NCI-H69 (cell line): Measurements from ENCODE around the gene ACR.

Experiments
- DNase-seq: peaks from one replicate; lab custom pipeline; 2025; lab: John Stamatoyannopoulos, UW

ACR gene

DNA sequence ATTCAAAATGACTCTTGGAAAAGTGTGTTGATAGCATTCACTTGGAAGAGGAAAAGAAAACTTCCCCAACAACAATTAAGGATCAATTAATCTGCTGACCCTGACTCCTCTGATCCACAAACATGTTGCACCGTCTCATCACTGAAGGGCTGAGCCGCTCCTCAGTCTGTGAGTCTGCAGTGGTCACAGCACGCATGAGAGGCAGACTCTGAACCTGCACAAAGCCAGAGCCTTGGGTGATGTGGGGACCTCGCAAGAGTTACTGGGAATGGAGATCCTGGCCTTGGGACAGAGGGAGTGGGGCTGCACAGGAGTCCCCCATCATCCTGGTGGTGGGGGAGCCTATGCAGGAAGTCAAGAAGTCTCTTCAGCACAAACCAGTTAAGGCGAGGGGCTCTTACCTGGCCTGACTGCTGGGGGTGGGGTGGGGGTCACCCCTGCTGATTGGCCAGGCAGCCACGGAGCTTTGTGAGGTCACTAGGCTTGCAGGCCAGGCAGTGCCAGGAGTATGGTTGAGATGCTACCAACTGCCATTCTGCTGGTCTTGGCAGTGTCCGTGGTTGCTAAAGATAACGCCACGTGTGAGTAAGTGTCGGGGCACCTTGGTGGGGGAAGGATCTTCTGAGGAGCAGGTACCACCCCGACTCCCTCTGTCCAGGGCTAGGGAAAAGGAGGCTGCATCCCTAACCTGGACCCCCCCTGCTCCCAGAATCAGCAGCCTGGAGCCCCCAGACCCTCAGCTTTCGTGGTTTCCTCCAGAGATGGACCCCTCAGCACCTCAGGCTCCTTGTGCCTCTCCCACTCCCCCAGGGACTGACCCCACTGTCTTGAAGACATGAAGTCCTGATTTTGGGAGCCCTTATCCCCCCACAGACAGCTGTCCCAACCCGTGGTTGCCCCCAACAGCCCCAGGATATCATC is at the start of gene ACR:
TSS of gene ACR (plus strand) at position 477 of the 921 bp plus-strand sequence. CDS start at position 509, 32 bp downstream.
- DNase-seq, result no peak

DNA sequence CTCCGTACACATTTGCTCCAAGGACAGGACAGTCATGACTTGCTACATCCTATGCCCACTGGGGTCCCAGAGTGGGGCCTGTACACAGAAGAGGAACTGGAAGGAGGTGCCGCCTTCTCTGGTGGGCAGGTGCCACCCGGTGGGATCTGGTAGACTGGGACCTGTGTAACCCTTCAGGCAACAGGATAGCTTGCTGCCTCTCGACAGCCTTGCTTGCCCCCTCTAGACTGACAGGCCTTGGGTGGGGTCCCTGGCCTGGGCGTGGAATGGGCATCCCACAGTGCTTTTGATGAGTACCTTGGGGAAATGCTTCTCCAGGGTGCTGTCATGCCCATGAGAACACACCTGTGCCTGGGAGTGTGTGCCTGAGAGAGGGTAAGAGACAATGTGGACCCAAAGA is 49.6 kb upstream of the ACR start:
- DNase-seq, result no peak

- DNase-seq, result peak; percentile 52
These were observed 46.5 kb upstream of the ACR start for GRCh38 chr22:50691521-50691920.

DNA sequence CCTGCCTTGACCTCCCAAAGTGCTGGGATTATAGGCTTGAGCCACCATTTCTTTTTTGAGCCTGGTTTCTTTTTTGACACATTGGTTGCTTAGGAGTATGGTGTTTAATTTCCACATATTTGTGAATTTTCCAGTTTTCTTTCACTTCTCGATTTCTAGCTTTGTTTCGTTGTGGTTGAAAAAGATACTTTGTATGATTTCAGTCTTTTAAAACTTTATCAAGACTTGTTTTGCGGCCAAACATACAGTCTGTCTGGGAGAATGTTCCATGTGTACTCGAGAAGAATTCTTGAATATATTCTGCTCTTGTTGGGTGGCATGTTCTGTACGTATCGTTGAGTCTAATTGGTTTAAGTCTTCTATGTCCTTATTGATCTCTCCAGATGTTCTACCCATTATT is 44.5 kb upstream of the ACR start:
- no peak for DNase-seq

GRCh38 chr22:50694099-50694605 is 43.9 kb upstream of the ACR start:
- DNase-seq, result no peak

- no peak for DNase-seq
These were observed 43.1 kb upstream of the ACR start for GRCh38 chr22:50694766-50695420.

DNA sequence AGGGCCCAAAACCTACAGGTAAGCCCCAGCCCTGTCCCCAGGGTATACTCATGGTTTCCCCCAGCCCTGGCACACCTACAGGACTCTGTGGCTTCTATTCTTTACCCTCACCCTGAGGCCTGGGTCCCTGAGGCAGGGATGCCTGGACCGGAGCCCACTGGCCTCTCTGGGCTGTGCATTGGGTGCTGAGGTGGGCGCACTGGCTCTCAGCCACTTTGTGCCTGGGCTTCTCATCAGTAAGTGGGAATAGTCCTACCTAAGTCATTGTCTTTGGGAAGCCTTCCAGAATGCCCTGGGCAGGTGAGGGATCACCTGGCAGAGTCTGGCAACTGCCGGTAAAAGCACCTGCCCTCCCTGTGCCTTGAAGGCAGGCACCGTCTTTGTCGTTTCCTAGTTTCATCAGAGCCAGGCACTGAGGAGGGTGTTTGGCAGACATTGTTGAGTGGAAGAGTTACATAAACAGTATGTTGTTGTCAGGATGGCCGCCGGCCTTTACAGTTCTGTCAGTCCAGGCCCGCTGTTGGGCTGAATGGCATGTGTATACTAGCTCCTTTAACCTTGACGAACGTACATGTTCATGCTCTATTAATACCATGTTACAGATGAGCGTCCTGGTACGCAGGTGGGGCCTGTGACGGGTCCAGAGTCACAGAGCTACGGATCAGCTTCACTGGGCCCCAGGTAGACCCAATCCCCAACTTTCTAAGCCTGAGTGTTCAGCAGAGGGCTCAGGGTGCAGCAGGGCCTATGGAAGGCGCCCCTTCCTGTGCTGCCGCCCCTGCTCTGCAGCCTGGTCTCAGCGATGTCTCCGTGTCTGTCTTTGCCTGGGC is 42.4 kb upstream of the ACR start:
- peak; percentile 17 for DNase-seq

DNA sequence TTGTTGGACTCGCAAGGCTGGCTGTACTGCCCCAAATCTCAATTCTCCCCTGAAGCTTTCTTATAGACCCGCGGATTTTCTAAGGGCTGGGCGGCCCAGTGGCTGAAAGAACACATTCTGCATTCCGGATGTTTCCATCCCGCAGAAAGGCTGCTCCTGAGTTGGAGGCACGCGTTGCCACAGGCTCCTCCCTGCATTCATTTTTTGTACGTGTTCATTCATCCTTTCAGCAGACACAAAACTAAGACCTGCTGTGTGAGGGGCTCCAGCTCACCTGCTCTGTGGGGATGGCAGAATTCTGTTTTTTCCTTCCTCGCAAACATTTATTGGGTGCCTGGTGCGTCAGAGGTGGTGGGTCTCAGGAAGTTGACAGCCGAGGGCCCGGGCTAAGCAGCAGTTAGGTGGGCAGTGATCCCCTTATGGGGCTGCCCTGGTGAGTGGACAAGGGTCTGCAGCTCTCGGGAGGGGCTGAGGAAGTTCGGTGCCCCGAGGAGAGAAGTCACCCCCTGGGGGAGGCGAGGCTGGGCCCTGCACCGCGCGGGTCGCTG is 41.7 kb upstream of the ACR start:
- no peak for DNase-seq

DNA sequence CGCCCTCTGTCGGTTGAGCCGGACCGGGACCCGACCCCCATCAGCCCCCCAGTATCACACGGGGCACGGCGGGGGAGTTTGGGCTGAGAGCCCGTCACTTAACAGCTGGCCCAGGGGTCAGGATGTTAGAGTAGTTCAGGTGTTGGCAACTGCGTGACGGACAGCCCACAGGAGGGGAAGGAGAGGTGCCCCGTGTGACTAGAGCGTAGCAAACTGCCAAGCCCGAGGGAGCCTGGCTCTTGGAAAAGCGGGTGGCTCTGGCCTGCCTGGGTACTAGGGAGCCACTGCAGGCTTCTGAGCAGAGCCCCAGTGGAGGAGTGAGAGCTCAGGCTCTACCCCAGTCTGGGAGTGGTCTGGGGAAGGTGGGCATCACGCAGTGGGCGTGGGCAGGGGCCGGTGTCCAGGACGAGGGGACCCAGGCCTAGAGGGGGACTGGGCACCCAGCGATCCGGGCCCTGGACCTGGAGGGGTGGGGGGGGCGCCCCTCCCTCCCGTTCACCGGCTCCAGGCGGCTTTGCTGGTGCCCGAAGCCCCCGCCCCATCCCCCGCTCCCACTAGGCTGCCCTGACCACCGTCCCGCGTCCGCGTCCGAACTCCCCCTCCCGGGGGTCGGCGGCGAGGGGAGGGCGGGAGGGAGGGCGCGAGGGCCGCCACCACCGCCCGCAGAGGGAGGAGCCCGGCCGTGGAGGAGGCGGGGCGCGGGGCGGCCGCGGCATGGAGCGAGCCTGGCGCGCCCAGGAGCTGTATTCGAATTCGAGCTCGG is 41.0 kb upstream of the ACR start:
- DNase-seq, result no peak

DNA sequence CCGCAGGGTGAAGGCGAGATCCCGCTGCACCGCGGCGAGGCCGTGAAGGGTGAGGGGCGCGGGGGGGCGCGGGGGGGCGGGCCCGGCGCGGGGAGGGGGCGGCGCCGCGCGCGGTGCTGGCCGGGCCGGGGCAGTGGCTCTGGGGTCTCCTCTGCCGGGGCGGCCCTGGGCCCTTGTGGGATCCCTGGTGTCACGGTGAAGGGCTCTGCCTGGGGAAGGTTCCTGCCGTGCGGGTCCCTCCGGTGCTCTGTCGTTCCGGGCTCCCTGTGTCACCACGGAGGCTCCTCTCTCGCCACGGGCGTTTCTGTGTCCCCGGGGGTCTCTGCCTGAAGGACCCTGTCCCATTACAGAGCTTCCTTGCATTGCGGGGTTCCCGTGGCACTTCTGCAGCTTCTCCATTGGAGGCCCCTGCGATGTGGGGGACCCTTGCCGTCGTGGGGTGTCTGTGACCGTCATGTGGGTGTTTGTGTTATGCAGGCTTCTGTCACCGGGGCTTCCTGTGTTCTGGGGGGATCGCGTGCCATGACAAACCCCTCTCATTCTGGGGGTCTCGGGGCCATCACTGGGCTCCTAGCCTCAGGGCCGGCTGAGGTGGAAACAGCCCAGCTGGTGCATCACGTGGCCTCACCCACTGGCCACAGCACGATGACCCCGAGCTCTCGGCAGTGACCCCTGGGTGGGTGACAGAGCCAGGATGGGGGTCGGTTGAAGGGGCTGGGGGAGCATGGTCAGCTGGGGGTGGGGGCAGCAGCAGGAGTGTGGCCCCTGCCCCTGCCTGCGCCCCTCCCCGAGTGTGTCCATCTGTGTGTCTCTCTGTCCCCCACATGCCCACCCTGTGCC is 40.1 kb upstream of the ACR start:
- no peak for DNase-seq

DNA sequence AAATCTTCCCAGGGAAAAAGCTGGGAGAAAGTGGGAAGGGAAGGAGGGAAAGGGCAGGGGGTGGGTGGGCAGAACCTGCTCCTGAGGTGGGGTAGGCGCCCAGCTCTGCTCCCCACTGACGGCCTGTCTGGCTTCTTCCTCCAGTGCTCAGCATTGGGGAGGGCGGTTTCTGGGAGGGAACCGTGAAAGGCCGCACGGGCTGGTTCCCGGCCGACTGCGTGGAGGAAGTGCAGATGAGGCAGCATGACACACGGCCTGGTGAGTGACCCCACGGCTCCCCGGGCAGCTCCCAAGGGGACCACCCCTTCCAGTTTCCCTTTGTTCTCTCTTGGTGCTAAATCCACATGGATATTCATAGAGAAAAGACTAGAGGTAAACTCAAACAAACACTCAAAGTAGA is 39.5 kb upstream of the ACR start:
- DNase-seq, result no peak

DNA sequence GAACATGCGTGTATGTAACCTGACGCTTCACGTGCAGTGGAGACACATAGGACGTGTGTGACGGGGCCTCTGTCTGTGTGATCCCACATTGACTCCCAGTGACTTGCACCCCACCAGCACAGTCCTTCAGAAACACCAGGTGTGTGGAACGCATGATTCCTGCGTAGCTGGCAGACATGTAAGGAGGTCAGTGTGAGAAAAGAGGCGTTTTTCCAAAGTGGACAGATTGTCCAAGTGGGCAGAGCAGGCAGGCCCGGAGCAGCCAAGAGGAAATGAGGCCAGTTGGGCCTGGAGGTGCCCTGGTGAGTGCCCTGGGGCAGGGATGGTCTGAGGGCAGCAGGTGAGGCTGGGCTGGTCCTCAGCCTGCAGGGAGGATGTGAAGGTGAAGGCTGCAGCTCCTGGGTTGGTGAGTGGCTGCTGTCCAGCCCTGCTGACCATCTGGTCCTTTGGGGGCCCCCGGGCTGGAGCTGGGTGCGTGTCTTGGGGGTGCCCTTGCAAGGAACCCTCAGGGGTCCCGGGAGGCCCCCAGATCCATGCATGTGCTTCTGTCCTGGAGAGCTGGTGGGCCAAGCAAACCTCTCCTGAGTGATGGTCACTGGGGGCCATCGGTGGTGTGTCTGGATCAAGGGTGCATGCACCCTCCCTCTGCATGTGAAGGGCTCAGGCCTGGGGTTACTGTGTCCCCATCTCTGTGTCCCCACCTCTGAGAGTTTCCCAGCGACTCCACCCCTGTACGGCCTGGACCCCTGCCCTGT is 38.8 kb upstream of the ACR start:
- no peak for DNase-seq

- DNase-seq, result no peak
These were observed 38.1 kb upstream of the ACR start for GRCh38 chr22:50699756-50700386.

GRCh38 chr22:50700387-50701075 is 37.5 kb upstream of the ACR start:
- no peak for DNase-seq

DNA sequence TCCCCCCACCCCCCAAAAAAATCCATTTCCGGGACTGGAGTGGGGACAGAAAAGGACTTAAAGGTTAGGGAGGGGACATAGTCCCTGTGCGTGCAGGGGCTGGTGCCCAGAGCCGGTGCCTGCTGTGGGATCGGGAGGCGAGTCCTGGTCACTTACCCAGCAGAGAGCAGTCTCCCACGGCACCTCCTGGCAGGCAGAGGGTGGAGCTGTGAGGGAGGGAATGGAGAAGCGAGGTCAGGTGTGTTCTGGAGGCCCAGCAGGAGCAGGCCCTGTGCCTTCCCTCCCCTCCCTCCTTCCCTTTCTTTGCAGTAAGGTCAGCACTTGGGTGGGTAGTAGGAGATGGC is 37.0 kb upstream of the ACR start:
- DNase-seq, result no peak

DNA sequence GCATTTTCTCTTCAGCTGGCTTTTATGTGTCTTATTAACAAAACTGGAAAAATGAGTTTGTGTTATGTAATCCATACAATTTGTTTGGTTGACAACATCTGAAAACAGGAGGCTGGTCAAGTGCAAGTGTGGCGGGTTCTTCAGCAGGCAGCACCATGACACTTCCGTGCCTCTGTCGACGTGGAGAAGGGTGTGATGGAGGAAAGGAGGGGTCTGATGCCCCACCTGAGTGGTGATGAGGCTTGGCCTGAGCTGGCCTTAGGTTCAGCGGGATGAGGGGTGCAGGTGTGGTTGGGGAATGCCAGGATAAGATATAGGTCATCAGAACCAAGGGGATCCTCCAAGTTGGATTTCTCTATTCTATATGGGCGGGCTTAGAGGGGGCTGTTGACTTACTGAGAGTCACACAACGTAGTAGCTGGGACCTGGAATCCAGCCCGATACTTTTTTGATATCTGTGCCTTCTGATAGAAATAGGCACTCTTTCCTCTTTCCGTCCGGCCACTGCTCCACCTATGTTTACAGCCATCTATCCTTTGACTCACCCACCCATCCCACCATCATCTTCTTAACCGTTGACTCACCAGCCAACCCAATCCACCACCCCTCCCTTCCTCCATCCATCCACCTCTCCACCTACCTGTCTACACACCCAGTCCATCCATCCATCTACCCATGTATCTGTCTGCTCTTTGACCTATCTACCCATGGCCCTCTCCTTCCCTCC is 36.4 kb upstream of the ACR start:
- no peak for DNase-seq

DNA sequence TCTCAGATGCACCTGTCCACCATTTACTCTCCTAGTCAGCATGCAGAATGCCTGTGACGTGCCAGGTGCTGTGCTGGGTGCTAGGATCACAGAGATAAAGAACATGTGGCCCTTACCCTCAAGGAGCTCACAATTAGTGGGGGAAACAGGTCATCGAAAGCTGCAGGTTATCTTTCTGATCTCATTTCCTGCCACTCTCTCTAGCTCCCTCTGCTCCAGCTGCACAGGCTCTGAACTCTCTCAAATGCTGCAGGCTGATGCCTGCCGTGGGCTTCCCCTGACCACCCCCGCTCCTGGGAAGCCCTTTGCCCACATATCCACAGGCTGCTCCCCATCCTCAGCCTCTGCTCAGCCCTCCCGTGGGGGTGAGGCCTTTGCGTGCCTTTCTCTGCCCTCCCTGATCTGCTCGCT is 35.7 kb upstream of the ACR start:
- no peak for DNase-seq
